Stomach smooth muscle (tissue), 2 donors: ENCODE data around the gene UBXN10.
"Not testable (repeated sequence)": the region's sequence is repeated elsewhere in the genome, so short reads cannot be mapped to it uniquely, and the experiment has no call there.

Experiments
- H3K27ac ChIP-seq: one replicate; pipeline ENCODE4 v1.7.0; 2013; ENCODE audit warnings: mild to moderate bottlenecking, low read length, inconsistent platforms
- H3K27me3 ChIP-seq, 2 donors: one replicate each; pipeline ENCODE4 v1.7.0; 2013; ENCODE audit warnings: low read length in 2 of 2; ENCODE audit not compliant: insufficient read depth in 2 of 2, control insufficient read depth in 1 of 2
- H3K36me3 ChIP-seq, 2 donors: one replicate each; pipeline ENCODE4 v1.7.0; 2013; ENCODE audit warnings: low read length in 2 of 2; ENCODE audit not compliant: control insufficient read depth in 2 of 2, insufficient read depth in 2 of 2
- H3K4me1 ChIP-seq: one replicate; pipeline ENCODE4 v1.7.0; 2013; ENCODE audit warnings: low read length; ENCODE audit not compliant: control insufficient read depth, insufficient read depth
- H3K4me3 ChIP-seq, 2 donors: one replicate each; pipeline ENCODE4 v1.7.0; 2013; ENCODE audit warnings: low read length in 2 of 2
- H3K9ac ChIP-seq, 2 donors: one replicate each; pipeline ENCODE4 v1.7.0; 2013; ENCODE audit warnings: low read length in 2 of 2, mild to moderate bottlenecking in 1 of 2
- H3K9me3 ChIP-seq, 2 donors: one replicate each; pipeline ENCODE4 v1.7.0; 2013; ENCODE audit warnings: low read length in 2 of 2; ENCODE audit not compliant: control insufficient read depth in 2 of 2
- donor health status: healthy.
- donor health status: Pancreatic carcinoma.

The UBXN10 gene

DNA sequence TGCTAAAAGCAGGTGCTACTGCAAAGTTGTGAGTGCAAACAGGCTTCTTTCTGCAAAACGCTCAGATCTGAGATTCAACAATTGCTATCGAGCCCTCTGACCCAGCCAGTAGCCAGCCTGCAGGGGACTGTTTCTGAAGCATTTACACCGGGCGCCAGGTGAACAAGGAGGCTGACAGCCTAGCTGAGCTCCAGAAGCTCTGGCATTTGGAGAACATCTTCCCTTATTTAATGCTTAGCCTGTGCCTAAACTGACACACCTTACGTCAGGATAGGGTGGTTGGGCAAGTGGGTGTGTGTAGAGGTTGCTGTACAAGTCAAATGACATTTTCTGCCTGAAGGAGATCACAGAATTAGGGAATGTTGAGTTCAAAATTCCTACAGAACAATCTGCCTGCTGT, 16.3 kb downstream of the UBXN10 start:
- Histone ChIP-seq H3K27me3 (peaks cover 0 to 2% of the 10 kb centered on the region in 2 donors), H3K36me3 (no peaks in the 10 kb centered on the region), H3K4me1 (no peaks in the 10 kb centered on the region), H3K4me3 (no peak overlapping the region), H3K9me3 (no peaks in the 10 kb centered on the region), H3K9ac (no peak overlapping the region), H3K27ac (no peak overlapping the region)

DNA sequence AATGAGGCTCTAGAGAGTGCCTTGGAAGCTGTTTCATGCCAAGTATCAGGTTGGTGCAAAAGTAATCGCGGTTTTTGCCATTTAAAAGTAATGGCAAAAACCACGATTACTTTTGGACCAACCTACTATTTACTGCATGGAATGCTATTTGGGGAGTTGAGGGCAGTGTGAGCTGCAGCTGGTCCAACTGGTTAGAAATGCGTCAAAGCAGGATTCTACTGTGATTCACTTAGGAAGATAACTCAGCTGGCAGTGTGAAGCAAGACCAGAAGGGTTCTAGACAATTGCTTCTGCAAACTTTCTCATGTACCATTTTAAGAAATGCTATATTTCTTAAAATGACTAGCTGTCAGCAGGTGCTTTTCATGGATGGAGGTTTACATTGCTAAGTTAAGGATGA, 21.6 kb downstream of the UBXN10 start:
- no peak overlapping the region for H3K4me3 ChIP-seq
- no peak overlapping the region for H3K27ac ChIP-seq
- H3K4me1 ChIP-seq = no peaks in the 10 kb centered on the region
- peaks cover 0 to 21% of the 10 kb centered on the region in 2 donors for H3K27me3 ChIP-seq
- H3K9ac ChIP-seq = no peak overlapping the region
- no peaks in the 10 kb centered on the region for H3K36me3 ChIP-seq
- no peaks in the 10 kb centered on the region for H3K9me3 ChIP-seq

DNA sequence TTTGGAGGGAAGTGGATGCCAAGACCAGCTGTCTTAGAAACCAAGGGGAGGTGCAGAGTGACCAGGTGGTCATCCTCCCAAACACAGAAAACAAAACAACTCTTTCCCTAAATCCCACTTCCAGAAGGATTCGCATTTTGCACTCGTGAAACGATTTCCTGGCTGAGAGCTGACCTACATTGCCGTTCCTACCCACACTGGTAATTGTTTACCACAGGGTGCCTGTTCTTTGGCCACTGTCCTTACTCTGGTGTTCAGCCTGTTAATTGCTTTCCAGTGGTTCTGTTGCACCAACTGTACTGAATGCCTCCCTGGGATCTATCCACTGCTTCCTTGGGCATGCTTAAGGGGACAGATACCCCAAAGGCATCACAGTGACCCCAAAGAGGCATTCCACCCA, 23.6 kb downstream of the UBXN10 start:
- Histone ChIP-seq H3K27ac (no peak overlapping the region), H3K27me3 (peaks cover 0 to 24% of the 10 kb centered on the region in 2 donors), H3K4me3 (no peak overlapping the region), H3K9me3 (no peaks in the 10 kb centered on the region), H3K36me3 (no peaks in the 10 kb centered on the region), H3K4me1 (no peaks in the 10 kb centered on the region), H3K9ac (no peak overlapping the region)

DNA sequence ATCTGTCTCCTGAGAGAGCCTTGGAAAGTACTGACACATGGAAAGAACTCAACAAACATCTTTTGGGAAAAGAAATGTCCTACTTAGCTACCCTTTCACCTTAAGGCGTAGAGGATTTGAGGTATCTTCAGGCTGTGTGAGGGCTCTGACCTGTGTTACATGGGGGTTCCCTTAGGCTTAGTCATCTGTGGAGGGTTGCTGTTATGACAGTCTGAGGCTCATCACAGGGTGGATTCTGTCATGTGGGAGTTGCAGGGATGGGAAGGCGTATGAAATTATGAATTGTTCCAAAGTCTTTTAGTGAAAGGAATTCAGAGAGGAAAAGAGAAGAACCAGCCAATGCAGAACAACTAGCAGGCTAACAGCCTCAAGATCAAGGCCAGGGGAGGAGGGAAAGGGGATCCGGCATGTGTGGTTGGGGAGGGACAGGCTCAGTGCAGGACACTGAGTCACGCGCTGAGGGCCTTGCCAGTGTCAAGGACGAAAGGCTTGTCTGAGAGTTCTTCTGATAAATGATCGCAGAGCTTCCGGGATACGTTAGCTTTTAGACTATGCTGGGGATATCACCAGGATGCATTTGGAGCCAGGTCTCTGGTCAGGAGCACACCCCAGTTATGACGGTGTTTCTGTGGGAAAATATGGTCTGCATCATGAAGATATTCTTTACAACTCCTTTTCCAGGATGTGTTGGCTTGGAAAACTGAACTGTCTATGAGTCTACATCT, 25.0 kb downstream of the UBXN10 start:
- Histone ChIP-seq H3K9ac (no peak overlapping the region), H3K4me1 (no peaks in the 10 kb centered on the region), H3K4me3 (no peak overlapping the region), H3K27ac (no peak overlapping the region), H3K36me3 (no peaks in the 10 kb centered on the region), H3K9me3 (no peaks in the 10 kb centered on the region), H3K27me3 (peaks cover 0 to 25% of the 10 kb centered on the region in 2 donors)

DNA sequence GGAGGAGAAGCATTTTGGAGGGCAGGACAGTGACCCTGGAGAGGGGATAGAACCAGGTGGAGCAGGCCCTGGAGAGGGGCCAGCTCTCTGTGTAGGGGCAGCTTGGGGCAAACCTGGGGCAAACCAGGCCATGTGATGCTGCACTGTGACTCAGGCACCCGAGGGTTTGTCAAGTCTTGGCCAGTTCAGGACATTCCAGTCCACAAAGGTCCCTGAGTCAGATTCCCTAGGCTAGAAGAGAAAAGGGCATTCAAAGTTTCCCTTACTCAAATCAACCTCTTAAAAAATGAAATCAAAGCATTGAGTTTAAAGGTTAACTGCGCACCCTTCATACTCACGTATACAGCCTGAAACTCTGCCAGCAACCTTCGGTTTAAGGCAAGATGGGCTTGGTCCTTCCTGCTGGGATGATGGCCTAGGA, 25.6 kb downstream of the UBXN10 start:
- Histone ChIP-seq H3K9me3 (no peaks in the 10 kb centered on the region), H3K4me1 (no peaks in the 10 kb centered on the region), H3K27me3 (peaks cover 0 to 28% of the 10 kb centered on the region in 2 donors), H3K36me3 (no peaks in the 10 kb centered on the region), H3K27ac (no peak overlapping the region), H3K9ac (no peak overlapping the region), H3K4me3 (no peak overlapping the region)

DNA sequence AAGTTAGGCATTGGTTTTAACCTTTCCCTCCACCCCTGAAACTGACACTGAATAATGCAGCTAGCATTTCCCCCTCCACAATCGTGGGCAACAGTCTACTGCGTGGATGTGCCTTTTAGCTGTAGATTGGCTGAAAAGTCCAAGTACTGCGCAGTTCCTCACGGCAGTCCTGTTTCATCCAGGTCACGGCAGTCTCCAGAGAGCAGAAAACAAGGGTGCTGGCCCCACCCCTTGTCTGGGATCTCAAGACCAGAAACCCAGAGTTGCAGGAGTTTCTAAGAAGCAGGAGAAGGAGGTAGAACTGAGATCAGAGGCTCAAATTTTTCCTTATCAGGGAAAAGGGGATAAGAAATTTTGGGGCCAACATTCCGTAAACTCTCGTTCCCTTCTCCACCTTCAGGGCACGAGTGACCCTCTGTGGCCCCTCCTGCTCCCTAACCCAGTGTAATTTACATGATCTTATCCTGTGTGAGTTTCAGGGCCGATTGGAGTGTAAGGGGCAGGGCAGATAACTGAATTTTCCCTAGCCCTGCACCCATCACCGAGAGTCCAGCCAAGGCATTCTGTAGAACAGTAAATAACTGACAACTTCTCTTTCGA, 26.3 kb downstream of the UBXN10 start:
- Histone ChIP-seq H3K27me3 (peaks cover 0 to 28% of the 10 kb centered on the region in 2 donors), H3K9me3 (no peaks in the 10 kb centered on the region), H3K4me3 (peak overlapping the region in 1 of 2 donors; percentile 35), H3K27ac (no peak overlapping the region), H3K36me3 (no peaks in the 10 kb centered on the region), H3K4me1 (no peaks in the 10 kb centered on the region), H3K9ac (no peak overlapping the region)

DNA sequence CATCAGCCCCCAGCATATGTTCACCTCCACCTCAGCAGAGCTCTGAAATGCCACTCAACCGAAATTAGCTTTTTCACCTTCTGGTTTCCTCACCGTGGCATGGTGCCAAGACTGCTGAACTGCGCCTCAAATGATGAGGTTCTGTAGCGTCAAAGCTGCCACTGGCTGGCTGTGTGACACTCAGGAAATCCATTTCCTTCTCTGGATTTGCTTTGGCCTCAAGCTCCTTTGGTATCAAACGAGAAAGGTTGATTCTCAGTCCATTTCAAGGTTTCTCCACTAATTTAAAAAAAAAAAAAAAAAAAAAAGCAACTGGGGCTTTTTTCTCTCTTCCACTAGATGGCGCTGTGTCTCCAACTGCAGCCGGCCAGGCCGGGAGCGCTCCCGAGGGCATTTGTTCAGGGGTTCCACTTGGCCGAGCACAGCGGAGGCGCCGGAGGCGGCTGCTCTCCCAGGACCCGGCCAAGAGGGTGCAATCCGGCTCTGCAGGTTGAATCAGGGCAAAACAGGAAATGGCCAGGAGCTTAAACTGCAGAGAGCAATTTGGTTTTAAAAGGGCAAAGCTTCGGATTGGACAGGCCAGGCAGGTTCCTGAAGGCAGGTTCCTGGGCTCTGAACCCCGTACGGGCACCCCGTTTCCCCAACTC, 26.9 kb downstream of the UBXN10 start:
- Histone ChIP-seq H3K9ac (peak overlapping the region in 1 of 2 donors; percentile 21), H3K4me1 (no peaks in the 10 kb centered on the region), H3K9me3 (no peaks in the 10 kb centered on the region), H3K27me3 (peaks cover 0 to 28% of the 10 kb centered on the region in 2 donors), H3K27ac (no peak overlapping the region), H3K4me3 (peak overlapping the region in 1 of 2 donors; percentile 47), H3K36me3 (no peaks in the 10 kb centered on the region)

DNA sequence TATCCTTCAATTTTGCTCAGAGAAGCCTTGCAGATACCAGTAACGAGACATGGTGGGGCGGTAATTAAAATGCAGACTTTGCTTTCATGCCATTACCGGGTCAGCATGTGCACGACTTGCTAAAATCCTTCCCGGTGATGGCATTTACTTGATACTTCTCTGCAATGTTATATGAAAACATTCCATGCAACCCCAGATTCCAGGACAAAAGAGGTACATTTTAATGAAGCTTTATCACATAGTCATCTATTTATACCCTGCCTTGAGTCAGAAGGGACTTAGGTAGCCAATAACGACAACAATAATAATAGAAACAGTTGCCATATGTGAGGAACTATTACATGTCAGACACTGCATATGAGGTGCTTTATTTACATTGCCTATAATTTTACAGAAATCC, 29.8 kb downstream of the UBXN10 start:
- Histone ChIP-seq H3K9ac (no peak overlapping the region), H3K27me3 (peaks cover 0 to 21% of the 10 kb centered on the region in 2 donors), H3K27ac (no peak overlapping the region), H3K4me1 (no peaks in the 10 kb centered on the region), H3K4me3 (no peak overlapping the region), H3K9me3 (no peaks in the 10 kb centered on the region), H3K36me3 (no peaks in the 10 kb centered on the region)

DNA sequence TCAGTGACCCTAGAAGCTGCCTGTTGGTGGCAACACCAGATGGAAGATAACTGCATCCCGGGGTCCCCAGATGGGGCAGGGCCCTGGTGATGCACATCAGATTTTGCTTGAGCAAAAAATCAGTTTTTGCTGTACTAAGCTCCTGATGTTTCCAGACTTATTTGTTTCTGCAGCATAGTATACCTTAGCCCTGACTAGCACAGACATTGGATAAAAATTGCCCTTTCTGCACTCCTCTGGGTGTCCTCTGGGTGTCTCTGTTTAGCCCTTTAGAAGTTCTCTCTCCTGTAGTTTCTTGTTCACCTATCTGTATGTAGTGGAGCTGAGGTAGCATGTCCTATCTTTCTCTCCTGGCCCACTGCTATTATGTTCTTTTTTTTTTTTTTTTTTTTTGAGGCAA, 30.7 kb downstream of the UBXN10 start:
- Histone ChIP-seq H3K27me3 (peaks cover 0 to 17% of the 10 kb centered on the region in 2 donors), H3K27ac (no peak overlapping the region), H3K4me3 (no peak overlapping the region), H3K9ac (no peak overlapping the region), H3K4me1 (no peaks in the 10 kb centered on the region), H3K9me3 (no peaks in the 10 kb centered on the region), H3K36me3 (no peaks in the 10 kb centered on the region)

DNA sequence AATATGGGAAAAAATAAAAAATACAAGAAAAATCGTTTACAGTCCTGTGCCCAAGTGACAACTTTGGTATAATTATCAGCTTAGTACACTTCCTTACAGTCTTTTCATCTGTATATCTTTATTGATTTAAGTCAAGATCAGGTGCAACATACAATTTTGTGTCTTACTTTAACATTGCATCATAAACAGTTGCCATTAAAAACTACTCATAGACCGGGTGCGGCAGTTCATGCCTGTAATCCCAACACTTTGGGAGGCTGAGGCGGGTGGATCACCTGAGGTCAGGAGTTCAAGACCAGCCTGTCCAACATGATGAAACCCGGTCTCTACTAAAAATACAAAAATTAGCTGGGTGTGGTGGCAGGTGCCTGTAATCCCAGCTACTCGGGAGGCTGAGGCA, 33.2 kb downstream of the UBXN10 start:
- H3K36me3 ChIP-seq, H3K4me3 ChIP-seq, H3K9me3 ChIP-seq, H3K9ac ChIP-seq, H3K4me1 ChIP-seq, H3K27ac ChIP-seq: not testable (repeated sequence)
- H3K27me3 ChIP-seq = peaks cover 4 to 13% of the 10 kb centered on the region in 2 donors

DNA sequence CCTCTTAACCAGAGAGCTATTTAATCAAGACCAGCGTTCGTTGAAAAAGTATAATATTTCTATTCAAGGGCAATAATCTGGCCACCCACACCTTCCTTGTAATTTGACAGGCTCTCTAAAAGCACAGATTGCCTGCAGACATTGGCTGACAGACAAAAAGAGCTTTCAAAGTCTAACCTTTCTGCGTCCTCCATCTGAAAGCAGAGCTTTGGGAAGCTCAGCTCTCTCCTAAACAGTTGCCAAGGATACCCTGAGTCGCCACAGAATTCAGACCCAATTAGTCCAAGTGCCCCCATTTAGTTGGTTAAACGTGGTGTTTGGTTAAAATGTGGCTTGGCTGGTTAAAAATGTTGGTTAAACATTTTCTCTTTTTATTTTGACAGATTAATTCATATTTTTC, 34.1 kb downstream of the UBXN10 start:
- no peak overlapping the region for H3K9ac ChIP-seq
- peaks cover 4 to 13% of the 10 kb centered on the region in 2 donors for H3K27me3 ChIP-seq
- H3K36me3 ChIP-seq = no peaks in the 10 kb centered on the region
- H3K27ac ChIP-seq = no peak overlapping the region
- H3K4me1 ChIP-seq = no peaks in the 10 kb centered on the region
- no peaks in the 10 kb centered on the region for H3K9me3 ChIP-seq
- no peak overlapping the region for H3K4me3 ChIP-seq
